HepG2 (cell line): ENCODE data around the gene PMEPA1. TPM values are rescaled to one million over a fixed set of nuclear protein-coding genes. Genes with fewer than 3 reads are reported as not detected.

Experiments
- ATAC-seq: fragments of 200-7000 bp; cut with Tn5 transposase; 3 replicates; pipeline ENCODE4 v1.9.1; 2020; ENCODE audit warnings: mild to moderate bottlenecking, moderate library complexity
- BruUV-seq: library from RNA; stranded (reverse); fragments of 400-500 nt; replicated peaks from 2 replicates; lab custom pipeline; 2021; lab: Mats Ljungman, UMichigan
- CTCF ChIA-PET: fragments of 300-600 bp; formaldehyde crosslinking; extraction: SDS; loops from one replicate; lab custom pipeline; 2021; ENCODE audit warnings: low total read pairs, inconsistent platforms, low intra/inter-chr PET ratio; lab: Yijun Ruan, JAX
- POLR2A ChIA-PET: fragments of 350-600 bp; sonication (Branson Sonifier 250); formaldehyde crosslinking; loops from one replicate; lab custom pipeline; 2020; ENCODE audit warnings: antibody characterized with exemption, inconsistent platforms; lab: Yijun Ruan, JAX
- DNase-seq: peaks from one replicate; pipeline ENCODE4 v3.0.0-alpha.2; 2015; ENCODE audit warnings: low spot score
- FAIRE-seq: peaks from 3 replicates; lab custom pipeline; 2011; peaks lifted over from hg19 to GRCh38; lab: Jason Lieb, UNC
- H2AFZ ChIP-seq: one replicate; pipeline ENCODE4 v1.6.1; 2011; ENCODE audit warnings: low read length, inconsistent platforms
- H3K27ac ChIP-seq: fragments of 300-600 bp; 3 replicates; pipeline ENCODE4 v1.8.0; 2011; ENCODE audit warnings: mixed run types, mild to moderate bottlenecking, mixed read lengths, low read length, inconsistent platforms; ENCODE audit not compliant: insufficient read depth; ENCODE audit errors: extremely low read length
- H3K27me3 ChIP-seq, 2 experiments: fragments of 200-600 bp in 1 of 2; 2 replicates in 1 of 2; 3 replicates in 1 of 2; pipeline versions ENCODE4 v1.6.0 to v1.8.0; 2011; ENCODE audit warnings: low read length in 2 of 2, mild to moderate bottlenecking in 2 of 2, moderate library complexity in 2 of 2, inconsistent platforms in 1 of 2; ENCODE audit not compliant: insufficient read depth in 2 of 2, control insufficient read depth in 1 of 2
- H3K36me3 ChIP-seq, 2 experiments: fragments of 200-600 bp in 1 of 2; replicated peaks in 1 of 2; 2 replicates in 1 of 2; 3 replicates in 1 of 2; pipeline versions ENCODE4 v1.5.1 to v1.8.0; 2011; ENCODE audit warnings: low read length in 2 of 2, inconsistent platforms in 1 of 2; ENCODE audit not compliant: insufficient read depth in 2 of 2, control insufficient read depth in 1 of 2
- H3K4me1 ChIP-seq: 2 replicates; pipeline ENCODE4 v1.5.1; 2012; ENCODE audit warnings: low read length, inconsistent platforms; ENCODE audit not compliant: insufficient read depth
- H3K4me2 ChIP-seq: 2 replicates; pipeline ENCODE4 v1.6.0; 2011; ENCODE audit warnings: low read depth, low read length, inconsistent platforms
- H3K4me3 ChIP-seq, 3 experiments: fragments of 200-600 bp in 1 of 3; sonication (generic), shearing (Covaris generic) in 1 of 3; replicated peaks in 1 of 3; 2 replicates each; pipeline ENCODE4 v1.5.1; 2011 to 2016; ENCODE audit warnings: low read length in 3 of 3, inconsistent platforms in 2 of 3, low read depth in 2 of 3, mild to moderate bottlenecking in 2 of 3, control low read depth in 1 of 3, mixed read lengths in 1 of 3; ENCODE audit not compliant: insufficient read depth in 1 of 3
- H3K79me2 ChIP-seq: one replicate; pipeline ENCODE4 v1.6.1; 2011; ENCODE audit warnings: low read length, inconsistent platforms; ENCODE audit not compliant: insufficient read depth
- H3K9ac ChIP-seq: 2 replicates; pipeline ENCODE4 v1.6.0; 2011; ENCODE audit warnings: mild to moderate bottlenecking, low read depth, low read length, inconsistent platforms; ENCODE audit not compliant: insufficient read depth
- H3K9me3 ChIP-seq: 2 replicates; pipeline ENCODE4 v1.5.1; 2012; ENCODE audit warnings: mild to moderate bottlenecking, low read length
- H4K20me1 ChIP-seq: 2 replicates; pipeline ENCODE4 v1.6.0; 2011; ENCODE audit warnings: inconsistent platforms, mild to moderate bottlenecking, low read length, moderate library complexity; ENCODE audit not compliant: insufficient read depth
- JUN ChIP-seq: sonication (generic); formaldehyde crosslinking; IDR thresholded peaks from 2 replicates; pipeline ENCODE4 v1.4.0; 2020; ENCODE audit warnings: mild to moderate bottlenecking, missing genetic modification reagents
- NFE2 ChIP-seq: sonication (generic); formaldehyde crosslinking; IDR thresholded peaks from 2 replicates; pipeline ENCODE4 v1.4.0; 2020; ENCODE audit warnings: missing genetic modification reagents
- NR2F2 ChIP-seq: IDR thresholded peaks from 2 replicates; pipeline ENCODE4 v1.6.1; 2012; ENCODE audit warnings: low read depth, inconsistent platforms, borderline replicate concordance
- NRL ChIP-seq: sonication (generic); formaldehyde crosslinking; IDR thresholded peaks from 2 replicates; pipeline ENCODE4 v1.5.0; 2020; ENCODE audit warnings: missing genetic modification reagents, mild to moderate bottlenecking, moderate library complexity, borderline replicate concordance
- TAF1 ChIP-seq: sonication (generic); formaldehyde crosslinking; IDR thresholded peaks from 2 replicates; pipeline ENCODE4 v1.4.0; 2020; ENCODE audit warnings: missing genetic modification reagents
- ZFP37 ChIP-seq: sonication (generic); formaldehyde crosslinking; IDR thresholded peaks from 2 replicates; pipeline ENCODE4 v1.4.0; 2020; ENCODE audit warnings: missing genetic modification reagents, borderline replicate concordance
- ZMYM3 ChIP-seq: sonication (generic); formaldehyde crosslinking; IDR thresholded peaks from 2 replicates; pipeline ENCODE4 v1.5.1; 2020; ENCODE audit warnings: mild to moderate bottlenecking, missing genetic modification reagents
- ZNF546 ChIP-seq: sonication (generic); formaldehyde crosslinking; conservative IDR thresholded peaks from 2 replicates; pipeline ENCODE4 v1.8.1; 2023; ENCODE audit warnings: mild to moderate bottlenecking, missing genetic modification reagents
- ZNF549 ChIP-seq: sonication (generic); formaldehyde crosslinking; IDR thresholded peaks from 2 replicates; pipeline ENCODE4 v1.5.0; 2020; ENCODE audit warnings: missing genetic modification reagents
- ZNF576 ChIP-seq: sonication (generic); formaldehyde crosslinking; IDR thresholded peaks from 2 replicates; pipeline ENCODE4 v1.4.0; 2020; ENCODE audit warnings: mild to moderate bottlenecking, missing genetic modification reagents
- ZNF879 ChIP-seq: sonication (generic); formaldehyde crosslinking; IDR thresholded peaks from 2 replicates; pipeline ENCODE4 v1.8.1; 2023; ENCODE audit warnings: missing genetic modification reagents
- ZNF891 ChIP-seq: sonication (generic); formaldehyde crosslinking; IDR thresholded peaks from 2 replicates; pipeline ENCODE4 v1.5.0; 2020; ENCODE audit warnings: mild to moderate bottlenecking, missing genetic modification reagents
- WGBS: methylation state at CpG from one replicate; pipeline ENCODE4 v1.1.6; 2017; ENCODE audit warnings: low lambda C conversion rate; 5-methylcytosine and 5-hydroxymethylcytosine counted together
- in situ Hi-C: cut with HindIII; loops from 2 replicates; pipeline ENCODE4 v1.10.0; 2017; ENCODE audit warnings: low pct_unique_long_range_greater_than_20kb; ENCODE audit not compliant: extremely low pct_ligation_motif_present
- intact Hi-C: fragments of 100-400 bp; cut with micrococcal nuclease; formaldehyde crosslinking; loops from one replicate; pipeline ENCODE4 v1.10.0; 2022; ENCODE audit not compliant: unreplicated experiment
- polyA plus RNA-seq, 8 experiments: library from polyadenylated mRNA; depleted of rRNA in 3 of 8; stranded (reverse) in 7 of 8; unstranded in 1 of 8; fragments of >200 nt; fragmentation: Illumina TruSeq in 4 of 8; extraction: Trizol in 4 of 8; gene quantifications; 2 replicates each; pipeline versions ENCODE4 v1.2.1 to v1.2.3, GENCODE V29; 2011 to 2016; ENCODE audit warnings: low read depth in 4 of 8, missing spikeins in 1 of 8, mixed read lengths in 1 of 8; ENCODE audit not compliant: insufficient read depth in 1 of 8
- total RNA-seq, 5 experiments: library from RNA; depleted of rRNA; stranded (reverse); fragments of >200 nt; fragmentation: Illumina TruSeq; extraction: Trizol; gene quantifications; 2 replicates each; pipeline ENCODE4 v1.2.3, GENCODE V29; 2016; ENCODE audit warnings: low read depth in 1 of 5
- TF ChIP-seq, protein P1 (sequence below): sonication (generic); formaldehyde crosslinking; IDR thresholded peaks from 2 replicates; pipeline ENCODE4 v1.4.0; 2020; ENCODE audit warnings: missing genetic modification reagents, borderline replicate concordance

Gene PMEPA1
- total and polyA plus RNA-seq, 2 of the 13 experiments (the other 11 are each of a cell fraction or from before 2014, with no cell fraction given) = not detected

- TF ChIP-seq TAF1 (CRISPR knock-in tag) (no peak), ZNF549 (CRISPR knock-in tag) (no peak), NFE2 (no peak), ZNF576 (no peak), ZNF879 (CRISPR knock-in tag) (no peak), NR2F2 (no peak), ZNF546 (CRISPR knock-in tag) (no peak)
Observed at GRCh38 chr20:57666834-57667157, 43.0 kb downstream of the PMEPA1 start (continued).

- no TSS peak for BruUV-seq
- intact Hi-C loops (no loop called here), in situ Hi-C loops (no loop called here)
- 20% methylated on average over 21 of the region's 21 CpGs for WGBS
- Histone ChIP-seq H3K36me3 (no peaks in the 10 kb centered on the region), H3K79me2 (no peaks in the 10 kb centered on the region), H3K9ac (no peak overlapping the region), H3K27ac (no peak overlapping the region), H3K4me2 (no peak overlapping the region), H3K4me3 (no peak overlapping the region), H4K20me1 (no peaks in the 10 kb centered on the region; the same call in 1 of the 2 replicates), H3K9me3 (no peaks in the 10 kb centered on the region), H2AFZ (no peak overlapping the region), H3K27me3 (peaks cover 18 to 93% of the 10 kb centered on the region in 2 experiments; a peak in 4 of 5 replicates), H3K4me1 (no peaks in the 10 kb centered on the region)
- POLR2A ChIA-PET = no interaction called here
- ATAC-seq = no peak
- TF ChIP-seq, protein P1, sequence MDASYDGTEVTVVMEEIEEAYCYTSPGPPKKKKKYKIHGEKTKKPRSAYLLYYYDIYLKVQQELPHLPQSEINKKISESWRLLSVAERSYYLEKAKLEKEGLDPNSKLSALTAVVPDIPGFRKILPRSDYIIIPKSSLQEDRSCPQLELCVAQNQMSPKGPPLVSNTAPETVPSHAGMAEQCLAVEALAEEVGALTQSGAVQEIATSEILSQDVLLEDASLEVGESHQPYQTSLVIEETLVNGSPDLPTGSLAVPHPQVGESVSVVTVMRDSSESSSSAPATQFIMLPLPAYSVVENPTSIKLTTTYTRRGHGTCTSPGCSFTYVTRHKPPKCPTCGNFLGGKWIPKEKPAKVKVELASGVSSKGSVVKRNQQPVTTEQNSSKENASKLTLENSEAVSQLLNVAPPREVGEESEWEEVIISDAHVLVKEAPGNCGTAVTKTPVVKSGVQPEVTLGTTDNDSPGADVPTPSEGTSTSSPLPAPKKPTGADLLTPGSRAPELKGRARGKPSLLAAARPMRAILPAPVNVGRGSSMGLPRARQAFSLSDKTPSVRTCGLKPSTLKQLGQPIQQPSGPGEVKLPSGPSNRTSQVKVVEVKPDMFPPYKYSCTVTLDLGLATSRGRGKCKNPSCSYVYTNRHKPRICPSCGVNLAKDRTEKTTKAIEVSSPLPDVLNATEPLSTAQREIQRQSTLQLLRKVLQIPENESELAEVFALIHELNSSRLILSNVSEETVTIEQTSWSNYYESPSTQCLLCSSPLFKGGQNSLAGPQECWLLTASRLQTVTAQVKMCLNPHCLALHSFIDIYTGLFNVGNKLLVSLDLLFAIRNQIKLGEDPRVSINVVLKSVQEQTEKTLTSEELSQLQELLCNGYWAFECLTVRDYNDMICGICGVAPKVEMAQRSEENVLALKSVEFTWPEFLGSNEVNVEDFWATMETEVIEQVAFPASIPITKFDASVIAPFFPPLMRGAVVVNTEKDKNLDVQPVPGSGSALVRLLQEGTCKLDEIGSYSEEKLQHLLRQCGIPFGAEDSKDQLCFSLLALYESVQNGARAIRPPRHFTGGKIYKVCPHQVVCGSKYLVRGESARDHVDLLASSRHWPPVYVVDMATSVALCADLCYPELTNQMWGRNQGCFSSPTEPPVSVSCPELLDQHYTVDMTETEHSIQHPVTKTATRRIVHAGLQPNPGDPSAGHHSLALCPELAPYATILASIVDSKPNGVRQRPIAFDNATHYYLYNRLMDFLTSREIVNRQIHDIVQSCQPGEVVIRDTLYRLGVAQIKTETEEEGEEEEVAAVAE (CRISPR knock-in tag) = no peak
- TF ChIP-seq JUN (CRISPR knock-in tag) (no peak), ZMYM3 (CRISPR knock-in tag) (no peak), ZFP37 (CRISPR knock-in tag) (no peak), NRL (CRISPR knock-in tag) (no peak), ZNF891 (CRISPR knock-in tag) (0 out of 2 replicates have a peak, but pooled peaks have one; percentile 27)
- FAIRE-seq = no peak
- CTCF ChIA-PET = no interaction called here
- no peak for DNase-seq
Observed at GRCh38 chr20:57666106-57666833, 43.5 kb downstream of the PMEPA1 start.
